Activated CD8-positive, alpha-beta memory T cell treated with anti-CD3 and anti-CD28 coated beads, Interleukin-2, amount 50 U/mL, for 4 hours (primary cell): ENCODE results near the gene BPIFB4.

ENCODE experiments used
- DNase-seq: peaks from one replicate; pipeline ENCODE4 v3.0.0-alpha.2; 2020

Gene BPIFB4

DNA sequence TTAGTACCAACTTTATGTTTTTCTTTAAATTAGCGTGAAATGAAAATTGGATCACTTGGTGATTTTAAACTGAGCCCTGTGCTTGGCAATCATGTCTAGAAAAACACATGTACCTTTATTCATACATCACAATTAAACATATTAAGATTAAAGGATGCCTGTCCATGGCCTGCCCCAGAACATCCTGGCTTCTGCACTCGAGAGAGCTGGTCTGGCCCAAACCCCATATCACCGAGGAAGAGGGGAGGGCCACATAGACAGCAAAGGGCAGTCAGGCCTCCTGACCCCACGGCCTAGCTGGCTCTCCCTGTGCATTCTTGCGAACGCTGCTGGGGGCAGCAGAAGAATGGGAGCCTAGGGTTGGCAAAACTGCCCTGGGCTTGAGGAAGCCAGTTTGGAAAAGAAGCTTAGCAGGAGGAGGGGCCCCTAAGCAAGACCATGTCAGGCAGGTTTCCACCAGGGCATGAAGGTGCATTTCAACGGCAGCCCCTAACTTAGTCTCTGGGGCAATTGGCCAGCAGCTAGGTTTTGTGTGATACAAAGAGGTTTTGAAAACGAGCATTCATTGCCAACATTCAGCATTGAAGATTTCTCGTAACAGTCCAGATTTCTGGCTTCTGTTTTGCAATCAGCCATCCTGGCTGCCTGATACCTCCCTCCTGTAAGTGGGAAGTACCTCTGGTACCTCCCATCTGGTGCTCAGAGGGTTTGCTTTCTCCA is 17.2 kb upstream of the BPIFB4 start:
- no peak for DNase-seq

DNA sequence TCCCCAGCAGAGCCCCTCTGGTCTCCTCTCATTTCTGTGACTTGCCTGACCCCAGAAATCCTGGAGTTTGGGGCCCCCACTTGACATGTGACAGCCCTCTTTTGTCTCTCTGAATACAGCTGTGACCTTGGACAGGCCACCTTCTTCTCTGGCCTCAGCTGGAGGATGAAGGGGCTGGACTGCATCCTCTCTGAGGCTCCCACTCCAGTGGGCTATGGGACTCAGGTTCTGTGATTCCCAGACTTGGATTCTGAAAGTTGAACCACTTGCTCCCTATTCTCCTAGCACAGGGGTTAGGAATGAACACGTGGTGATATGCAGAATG is 16.7 kb upstream of the BPIFB4 start:
- DNase-seq: no peak

DNA sequence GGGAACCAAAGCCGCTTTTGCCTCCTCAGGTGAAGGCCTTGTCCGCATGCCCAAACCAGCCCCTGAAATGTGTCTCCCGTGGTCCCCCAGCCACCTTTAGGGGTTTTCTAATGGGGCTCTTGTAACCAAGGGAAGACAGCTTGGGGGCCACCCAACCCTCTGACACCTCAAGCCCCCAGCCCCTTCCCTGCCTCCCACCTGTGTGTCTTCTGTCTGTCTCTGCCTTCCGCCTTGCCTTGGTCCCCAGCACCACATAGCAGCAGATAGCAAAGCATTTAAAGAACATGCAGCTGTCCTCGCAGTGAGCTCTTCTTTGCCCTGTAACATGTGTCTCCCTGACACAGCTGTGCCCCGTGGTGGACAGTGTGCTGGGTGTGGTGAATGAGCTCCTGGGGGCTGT is 16.2 kb upstream of the BPIFB4 start:
- no peak for DNase-seq

DNA sequence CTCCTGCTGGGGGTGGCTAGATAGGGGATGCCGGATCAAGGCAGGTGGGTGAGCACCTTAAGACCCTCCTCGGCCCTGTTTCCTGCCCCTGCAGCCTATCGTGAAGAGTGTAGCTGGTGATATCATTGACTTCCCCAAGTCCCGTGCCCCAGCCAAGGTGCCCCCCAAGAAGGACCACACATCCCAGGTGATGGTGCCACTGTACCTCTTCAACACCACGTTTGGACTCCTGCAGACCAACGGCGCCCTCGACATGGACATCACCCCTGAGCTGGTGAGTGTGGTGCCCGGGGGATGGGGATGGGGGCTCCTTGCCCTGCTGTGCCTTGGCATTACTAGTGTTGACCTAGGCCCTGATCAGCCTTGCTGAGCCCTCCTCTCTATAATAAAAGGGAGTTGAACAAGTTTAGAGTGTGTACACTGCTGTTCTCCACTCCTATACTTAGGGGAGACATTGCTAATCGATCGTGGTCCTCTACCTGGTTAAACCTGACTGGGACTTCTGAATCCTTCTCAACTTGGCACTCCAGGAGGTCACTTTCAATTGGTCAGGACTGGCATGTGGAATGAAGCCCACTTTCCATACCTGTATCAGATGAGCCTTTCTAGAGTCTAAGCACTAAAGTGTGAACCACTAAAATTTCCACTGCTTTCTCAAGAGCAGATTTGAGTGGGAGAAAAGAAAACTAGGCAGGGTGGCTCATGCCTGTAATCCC is 14.7 kb upstream of the BPIFB4 start:
- no peak for DNase-seq

DNA sequence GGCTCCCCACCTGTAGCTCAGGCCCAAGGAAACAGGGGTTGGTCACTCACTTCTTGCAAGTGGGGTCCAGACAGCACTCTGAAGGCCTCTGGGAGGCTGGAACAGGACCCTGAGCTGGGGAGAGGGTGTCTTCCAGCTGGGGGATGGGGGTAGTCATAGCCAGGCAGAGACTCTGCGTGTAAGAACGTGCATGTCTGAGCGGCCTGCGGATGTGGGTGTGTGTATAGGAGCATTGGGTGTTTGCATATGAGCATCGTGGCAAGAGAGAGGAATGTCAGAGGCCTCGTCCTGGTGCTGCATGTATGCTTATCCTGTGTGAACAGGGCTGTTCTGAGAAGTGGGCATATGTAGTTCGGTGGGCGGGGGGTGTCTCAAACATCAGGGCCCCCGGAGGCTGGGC is 13.7 kb upstream of the BPIFB4 start:
- DNase-seq: no peak

DNA sequence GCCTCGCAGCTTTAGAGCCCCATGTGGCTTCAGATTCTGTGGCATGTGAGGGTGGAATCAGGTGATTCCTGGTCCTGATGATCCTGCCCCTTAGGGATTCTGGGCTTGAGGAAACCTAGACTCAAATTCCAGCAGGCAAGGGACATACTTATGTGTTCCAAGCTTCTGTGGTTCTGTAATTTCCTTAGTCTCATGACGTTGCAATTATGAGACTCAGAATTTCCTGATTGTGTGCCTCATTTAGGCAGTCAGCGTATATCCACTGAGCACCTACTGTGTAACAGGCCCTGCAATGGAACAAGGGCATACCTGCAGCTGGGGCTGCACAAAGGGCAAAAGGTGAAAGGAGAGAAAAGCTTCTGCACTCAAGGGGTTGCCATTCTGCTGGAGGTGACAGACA is 11.6 kb upstream of the BPIFB4 start:
- no peak for DNase-seq

DNA sequence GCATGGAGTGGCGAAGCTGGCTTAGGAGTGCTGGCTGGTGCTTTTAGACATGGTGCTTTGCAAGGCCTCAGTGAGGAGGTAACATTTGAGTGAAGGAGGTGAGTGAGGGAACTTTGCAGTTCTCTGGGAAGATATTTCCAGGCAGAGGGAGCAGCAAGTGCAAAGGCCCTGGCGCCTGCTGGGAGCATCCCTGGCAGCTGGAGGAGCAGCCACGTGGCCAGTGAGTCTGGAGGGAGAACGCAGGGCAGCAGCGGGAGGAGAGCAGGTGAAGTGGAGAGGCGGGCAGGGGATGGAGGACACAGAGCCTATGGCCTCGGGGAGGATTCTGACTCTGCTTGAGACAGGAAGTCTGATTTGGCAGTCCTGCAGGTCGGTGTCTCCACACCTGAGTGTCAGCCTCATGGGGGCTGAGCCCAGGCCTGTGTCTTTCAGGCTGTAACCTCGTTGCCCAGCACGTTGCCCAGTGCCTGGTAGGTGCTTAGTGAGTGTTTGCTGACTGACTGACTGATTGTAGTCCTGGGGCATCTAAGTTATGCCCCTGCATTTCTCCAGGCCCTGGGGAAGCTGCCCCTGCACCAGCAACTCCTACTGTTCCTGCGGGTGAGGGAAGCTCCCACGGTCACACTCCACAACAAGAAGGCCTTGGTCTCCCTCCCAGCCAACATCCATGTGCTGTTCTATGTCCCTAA is 11.0 kb upstream of the BPIFB4 start:
- DNase-seq: no peak

DNA sequence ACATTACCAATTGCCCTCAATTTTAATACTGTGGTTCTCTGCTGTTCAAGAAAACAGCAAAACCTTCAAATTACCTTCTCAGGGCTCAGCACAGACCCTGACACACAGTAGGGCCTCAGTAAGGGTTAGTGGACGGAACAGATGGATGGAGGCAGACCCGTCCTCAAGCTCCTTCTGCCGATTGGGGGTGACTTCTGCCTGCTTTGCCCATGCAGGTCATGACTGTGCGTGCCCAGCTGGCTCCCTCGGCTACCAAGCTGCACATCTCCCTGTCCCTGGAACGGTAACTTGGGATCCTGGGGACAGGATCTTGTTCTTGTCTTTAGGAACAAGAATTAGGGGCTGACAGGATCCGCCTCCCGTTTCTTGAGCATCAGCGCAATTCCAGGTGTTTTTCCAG is 9.8 kb upstream of the BPIFB4 start:
- DNase-seq: no peak

DNA sequence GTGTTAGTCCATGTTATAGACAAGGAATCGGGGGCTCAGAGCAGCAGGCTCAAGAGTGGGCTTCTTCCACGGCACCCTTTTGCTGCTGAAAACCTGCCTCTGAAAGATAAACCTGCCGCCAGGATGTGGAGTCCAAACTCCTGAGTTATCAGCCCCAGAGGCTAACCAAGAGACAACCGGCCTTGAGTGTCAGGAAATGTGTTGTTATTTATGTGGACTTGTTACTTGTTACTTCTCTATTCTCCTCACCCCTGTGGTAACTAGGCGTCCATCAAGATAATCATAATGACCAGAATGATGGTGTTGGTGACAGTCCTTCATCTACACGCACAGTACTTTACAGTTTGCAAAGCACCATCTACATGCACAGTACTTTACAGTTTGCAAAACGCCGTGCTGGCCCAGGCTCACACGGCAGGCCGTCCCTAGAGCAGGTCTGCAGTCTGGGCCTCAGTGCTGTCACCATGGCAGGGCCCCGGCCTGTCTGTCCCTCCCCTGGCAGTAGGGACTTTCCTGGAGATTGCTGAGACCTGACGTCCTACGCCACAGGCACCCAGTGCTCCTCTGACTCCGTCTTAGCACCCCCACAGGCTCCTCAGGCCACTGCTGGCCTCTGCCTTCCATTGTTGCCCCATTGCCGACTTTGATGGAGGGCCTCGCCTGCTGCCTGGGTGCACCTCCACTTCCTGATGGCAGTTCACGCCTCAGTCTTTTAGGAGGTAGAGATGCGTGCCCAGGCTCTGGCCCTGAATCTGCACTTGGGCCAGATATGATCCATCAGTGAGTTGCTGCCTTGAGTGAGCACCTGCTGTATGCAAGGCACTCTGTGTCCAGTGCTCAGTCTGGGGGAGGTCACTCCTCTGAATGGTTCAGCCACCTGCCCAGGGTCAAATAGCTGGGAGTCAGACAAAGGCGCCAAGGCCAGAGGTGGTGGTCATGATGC is 9.1 kb upstream of the BPIFB4 start:
- DNase-seq: no peak

DNA sequence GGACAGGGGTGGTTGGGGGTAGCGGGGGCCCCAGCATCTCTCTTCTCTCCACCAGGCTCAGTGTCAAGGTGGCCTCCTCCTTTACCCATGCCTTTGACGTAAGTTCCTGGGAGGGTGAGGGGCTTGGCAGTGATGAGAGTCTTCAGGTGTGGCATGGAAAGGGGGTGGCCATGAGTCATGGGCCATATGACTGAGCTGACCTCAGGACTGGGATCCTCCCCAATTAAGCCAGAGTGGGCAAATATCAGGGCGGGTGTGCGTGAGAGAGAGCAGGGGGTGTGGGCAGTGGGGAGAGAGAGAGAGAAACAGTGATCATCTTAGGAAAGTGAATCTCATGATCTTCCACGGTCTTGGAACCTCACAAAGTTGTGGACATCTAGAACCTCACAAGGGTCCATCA is 8.2 kb upstream of the BPIFB4 start:
- no peak for DNase-seq

DNA sequence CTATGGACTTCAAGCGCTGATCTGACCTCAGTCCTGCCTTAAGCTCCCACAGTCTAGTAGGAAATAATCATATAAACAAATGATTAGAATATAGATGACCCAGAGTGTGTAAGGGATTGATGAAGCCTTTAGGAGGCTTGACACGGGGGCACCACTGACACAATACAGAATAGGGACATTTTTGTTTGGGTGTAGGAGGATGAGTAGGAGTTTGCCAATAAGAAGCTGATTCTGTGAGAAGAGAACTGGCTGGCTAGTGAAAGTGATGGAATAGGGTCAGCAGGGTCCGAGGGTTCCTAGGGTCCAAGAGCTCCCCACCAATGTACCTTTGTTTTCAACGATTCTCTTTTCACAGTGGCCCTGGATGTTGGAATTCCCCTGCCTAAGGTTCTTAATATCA is 7.1 kb upstream of the BPIFB4 start:
- no peak for DNase-seq

DNA sequence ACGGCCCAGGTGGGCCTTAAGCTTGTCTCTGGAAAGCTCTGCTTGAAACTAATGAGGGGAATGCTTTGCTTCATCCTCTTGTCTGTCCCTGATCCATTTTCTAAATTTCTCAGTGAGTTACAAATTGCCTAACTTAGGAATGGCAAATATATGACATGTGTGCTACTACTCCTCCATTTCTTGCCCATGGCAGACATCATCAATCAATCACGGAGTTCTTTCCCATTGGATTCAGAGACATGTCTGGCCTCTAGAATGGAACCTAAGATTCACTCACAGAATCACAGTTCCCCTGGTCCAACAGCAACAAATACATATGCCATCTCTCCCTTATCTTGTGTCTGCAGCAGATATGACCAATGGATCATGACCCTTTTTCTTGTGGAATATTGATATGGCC is 6.6 kb upstream of the BPIFB4 start:
- DNase-seq: no peak

DNA sequence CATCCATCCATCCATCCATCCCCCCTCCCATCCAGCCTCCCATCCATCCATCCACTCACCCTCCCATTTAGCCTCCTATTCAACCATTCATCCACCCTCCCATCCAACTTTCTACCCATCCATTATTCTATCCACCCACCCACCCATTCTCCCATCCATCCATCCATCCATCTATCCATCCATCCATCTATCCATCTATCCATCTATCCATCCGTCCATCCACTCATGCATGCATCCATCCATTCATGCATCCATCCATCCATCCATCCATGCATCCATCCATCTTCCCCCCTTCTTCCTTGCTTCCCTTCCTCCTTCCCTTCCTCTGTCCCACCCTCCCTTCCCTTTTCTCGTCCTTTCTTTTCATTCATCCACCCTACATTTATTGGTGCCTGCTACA is 4.8 kb upstream of the BPIFB4 start:
- DNase-seq: no peak

DNA sequence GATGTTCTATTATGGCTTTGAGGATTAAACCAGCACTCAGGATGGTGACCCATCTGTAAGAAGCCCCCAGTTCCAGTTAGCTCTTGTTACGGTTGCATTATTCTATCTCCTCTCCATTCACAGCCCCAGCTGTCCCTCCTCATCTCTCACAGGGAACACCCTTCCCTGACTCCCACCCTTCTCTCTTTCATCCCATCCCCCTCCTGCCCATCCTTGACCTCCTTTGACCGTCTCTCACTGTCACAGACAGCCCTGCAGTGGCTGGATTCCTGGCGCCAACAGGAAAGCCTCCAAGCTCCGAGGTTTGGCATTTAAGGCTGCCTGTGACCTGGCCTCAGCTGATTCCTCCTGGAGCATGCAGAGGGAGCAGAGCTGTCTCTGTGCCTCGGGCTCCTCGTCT is 4.2 kb upstream of the BPIFB4 start:
- no peak for DNase-seq

DNA sequence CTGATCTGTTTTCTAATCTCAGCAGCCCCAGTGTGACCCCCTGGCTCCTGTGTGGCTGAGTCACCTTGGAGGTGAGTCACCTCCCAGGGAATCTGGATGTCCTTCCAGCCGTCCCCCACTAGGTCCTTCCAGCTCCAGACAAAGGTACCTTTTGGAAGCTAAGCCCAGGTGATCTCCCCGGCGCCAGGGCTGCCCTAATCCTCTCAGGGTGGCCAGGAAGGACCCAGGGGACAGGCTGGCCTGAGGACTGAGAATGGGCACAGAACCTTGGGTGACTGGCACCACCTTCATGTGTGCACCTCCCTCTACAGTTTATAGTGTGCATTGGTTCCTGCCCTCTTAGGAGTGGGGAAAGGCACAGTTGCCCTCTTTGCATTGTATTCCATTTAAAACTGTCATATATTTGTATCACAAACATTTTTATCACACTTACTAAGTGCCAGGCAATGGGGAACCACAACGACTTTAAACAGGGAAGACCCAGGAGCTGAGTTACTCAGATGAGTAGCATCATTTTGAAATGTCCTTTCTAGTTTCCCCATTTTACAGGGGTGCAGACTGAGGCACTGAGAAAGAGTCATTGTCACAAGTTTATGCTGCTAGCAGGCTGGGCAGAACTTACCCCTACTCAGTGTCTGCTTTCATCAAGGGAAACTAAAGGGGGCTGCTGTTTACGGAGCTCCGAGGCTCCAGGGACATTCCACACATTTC is 2.6 kb upstream of the BPIFB4 start:
- DNase-seq: no peak

DNA sequence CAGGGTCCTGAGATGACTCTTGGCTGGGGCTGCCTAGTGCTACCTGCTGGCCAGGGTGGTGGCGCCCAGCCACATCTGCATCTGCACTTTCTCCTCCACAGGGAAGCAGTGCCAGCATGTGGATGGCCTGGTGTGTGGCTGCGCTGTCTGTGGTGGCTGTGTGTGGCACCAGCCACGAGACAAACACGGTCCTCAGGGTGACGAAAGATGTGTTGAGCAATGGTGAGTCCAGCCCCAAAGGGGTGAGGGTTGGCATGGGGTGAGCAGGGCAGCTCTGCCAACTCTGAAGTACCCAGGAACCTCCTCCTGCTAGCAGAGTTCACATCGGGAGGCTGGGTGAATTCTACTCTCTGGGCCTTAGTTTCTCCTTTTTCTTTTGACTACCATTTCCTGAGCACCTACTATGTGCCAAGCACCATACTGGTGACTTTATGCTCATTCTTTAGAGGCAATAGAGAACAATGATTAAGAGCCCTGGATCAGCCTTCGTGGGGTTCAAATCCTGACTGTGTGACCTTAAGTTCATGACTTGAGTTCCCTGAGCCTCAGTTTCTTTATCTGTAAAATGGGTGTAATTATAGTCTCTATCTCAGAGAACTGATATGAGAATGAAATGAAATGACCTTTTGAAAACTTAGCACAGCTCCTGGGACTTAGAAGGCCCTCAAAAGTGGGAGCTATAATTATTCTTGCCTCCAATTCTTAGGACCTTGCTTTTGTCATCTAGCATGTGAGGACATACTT is 2.1 kb downstream of the BPIFB4 start:
- DNase-seq: no peak

DNA sequence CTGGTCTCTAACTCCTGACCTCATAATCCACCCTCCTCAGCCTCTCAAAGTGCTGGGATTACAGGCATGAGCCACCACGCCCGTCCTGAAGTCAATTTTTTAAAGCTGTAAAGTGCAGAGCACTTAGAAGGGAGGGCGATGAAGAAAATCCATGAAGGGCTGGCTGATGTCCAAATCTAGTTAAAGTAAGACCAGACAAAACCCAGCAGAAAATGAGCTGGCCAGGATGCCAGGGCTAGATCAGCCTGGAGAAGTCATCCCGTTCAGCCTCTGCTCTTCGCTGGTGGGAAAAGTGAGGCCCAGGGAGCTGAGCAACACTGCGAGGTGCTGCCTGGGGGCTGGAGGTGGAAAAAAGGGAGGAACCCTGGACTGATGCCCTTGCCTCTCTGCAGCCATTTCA is 3.1 kb downstream of the BPIFB4 start:
- DNase-seq: no peak

DNA sequence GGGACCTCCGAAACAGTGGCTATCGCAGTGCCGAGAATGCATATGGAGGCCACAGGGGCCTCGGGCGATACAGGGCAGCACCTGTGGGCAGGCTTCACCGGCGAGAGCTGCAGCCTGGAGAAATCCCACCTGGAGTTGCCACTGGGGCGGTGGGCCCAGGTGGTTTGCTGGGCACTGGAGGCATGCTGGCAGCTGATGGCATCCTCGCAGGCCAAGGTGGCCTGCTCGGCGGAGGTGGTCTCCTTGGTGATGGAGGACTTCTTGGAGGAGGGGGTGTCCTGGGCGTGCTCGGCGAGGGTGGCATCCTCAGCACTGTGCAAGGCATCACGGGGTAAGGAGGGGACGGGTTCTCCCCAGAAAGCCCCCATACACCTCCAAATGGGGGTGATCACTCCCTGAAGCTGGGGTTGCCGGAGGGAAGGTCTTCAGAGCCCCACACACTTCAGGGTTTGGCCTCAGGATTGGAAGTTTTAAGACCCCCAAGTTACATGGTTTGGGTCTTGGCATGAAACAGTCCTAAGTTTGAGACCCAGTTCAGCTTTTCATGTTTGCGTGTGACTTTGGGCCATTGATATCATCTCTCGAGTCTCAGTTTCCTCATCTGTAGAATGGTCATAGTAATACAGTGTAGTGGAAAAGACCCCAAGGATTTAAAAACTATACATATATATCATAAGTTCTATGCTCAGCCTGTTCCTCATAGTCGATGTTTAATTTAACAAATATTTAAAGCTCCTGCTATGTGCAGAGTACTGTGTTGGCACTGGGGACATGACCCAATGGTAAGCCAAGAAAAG is 4.3 kb downstream of the BPIFB4 start:
- no peak for DNase-seq

DNA sequence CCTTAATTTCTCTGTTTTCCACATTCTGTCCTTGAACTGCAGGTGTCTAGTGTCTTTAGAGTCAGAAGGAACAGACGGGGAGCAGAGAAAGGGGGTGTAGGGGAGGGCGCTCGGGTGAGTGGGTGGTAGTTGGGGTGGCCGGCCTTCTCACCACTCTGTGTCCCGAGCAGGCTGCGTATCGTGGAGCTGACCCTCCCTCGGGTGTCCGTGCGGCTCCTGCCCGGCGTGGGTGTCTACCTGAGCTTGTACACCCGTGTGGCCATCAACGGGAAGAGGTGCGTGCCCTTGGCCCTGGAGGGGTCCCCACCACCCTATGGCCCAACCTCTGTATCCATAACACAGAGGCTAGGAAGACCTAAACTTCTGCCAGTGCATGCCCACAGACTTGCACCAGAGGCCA is 5.3 kb downstream of the BPIFB4 start:
- no peak for DNase-seq

DNA sequence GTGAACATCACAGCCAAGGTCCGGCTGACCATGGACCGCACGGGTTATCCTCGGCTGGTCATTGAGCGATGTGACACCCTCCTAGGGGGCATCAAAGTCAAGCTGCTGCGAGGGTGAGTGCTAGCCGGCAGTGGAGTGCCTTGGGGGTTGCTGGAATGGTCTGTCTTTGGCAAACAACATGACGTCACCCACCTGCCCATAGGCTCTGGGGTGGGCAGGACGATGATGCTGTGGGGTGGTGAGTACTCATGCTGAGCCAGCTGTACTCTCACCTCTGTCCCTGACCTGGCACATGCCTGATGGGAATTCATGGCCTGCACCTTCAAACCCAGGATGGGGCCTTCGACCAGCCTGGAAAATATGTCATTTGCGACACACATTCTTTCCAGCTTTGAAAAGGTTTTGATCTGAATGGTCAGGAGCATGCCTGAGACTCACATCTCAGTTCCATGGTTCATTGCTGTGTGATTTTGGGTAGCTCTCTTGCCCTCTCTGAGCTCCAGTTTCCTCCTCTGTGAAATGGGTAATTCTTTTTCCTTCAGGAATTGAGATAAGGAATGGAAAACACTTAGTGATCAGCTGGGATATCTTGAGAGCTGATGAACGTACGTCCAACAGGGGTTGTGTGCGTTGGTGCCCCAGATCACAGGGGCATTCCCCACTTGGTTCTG is 6.7 kb downstream of the BPIFB4 start:
- DNase-seq: no peak
